HG03039 (cell line): ENCODE results near the gene SLC23A2.
"Not testable (repeated sequence)": the region's sequence is repeated elsewhere in the genome, so short reads cannot be mapped to it uniquely, and the experiment has no call there.

ENCODE experiments used
- ATAC-seq: cut with Tn5 transposase; IDR thresholded peaks from one replicate; pipeline ENCODE4 v1.9.1; 2021; ENCODE audit warnings: mild to moderate bottlenecking, moderate library complexity; ENCODE audit not compliant: unreplicated experiment

SLC23A2 gene

DNA sequence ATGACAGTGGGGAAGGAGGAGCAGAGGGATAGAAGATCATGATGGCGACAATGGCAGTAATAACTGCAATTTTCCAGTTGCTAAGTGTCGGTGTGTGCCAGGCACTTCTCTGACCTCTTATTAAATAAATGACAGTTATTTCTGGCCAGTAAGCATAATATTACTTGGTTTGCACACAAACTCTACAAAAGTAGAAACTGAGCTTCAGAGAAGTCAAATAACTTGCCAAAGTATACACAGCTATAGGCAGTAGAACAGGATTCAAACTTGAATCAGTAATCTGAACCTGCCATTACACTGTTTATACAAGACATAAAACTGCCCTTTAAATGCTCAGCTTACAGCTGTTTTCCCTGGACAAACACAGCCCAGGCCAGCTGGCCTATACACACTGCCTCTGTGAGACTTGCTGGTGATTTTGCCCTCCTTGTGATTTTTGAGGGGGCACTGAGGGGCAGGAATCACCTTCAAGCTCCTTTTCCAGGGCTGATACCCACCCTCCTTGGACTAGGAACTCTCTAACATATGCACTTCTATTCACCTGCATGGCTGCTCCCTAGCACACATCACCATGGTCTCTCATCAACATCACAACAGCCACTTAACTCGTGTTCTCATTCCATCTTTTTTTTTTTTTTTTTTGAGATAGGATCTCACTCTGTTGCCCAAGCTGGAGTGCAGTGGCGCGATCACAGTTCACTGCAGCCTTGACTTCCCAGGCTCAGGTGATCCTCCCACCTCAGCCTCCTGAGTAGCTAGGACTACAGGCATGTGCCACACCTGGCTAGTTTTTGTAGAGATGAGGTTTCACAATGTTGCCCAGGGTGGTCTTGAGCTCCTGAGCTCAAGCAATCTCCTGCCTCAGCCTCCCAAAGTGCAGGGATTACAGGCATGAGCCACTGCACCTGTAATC lies 63.6 kb downstream of the SLC23A2 start:
- no peak for ATAC-seq

DNA sequence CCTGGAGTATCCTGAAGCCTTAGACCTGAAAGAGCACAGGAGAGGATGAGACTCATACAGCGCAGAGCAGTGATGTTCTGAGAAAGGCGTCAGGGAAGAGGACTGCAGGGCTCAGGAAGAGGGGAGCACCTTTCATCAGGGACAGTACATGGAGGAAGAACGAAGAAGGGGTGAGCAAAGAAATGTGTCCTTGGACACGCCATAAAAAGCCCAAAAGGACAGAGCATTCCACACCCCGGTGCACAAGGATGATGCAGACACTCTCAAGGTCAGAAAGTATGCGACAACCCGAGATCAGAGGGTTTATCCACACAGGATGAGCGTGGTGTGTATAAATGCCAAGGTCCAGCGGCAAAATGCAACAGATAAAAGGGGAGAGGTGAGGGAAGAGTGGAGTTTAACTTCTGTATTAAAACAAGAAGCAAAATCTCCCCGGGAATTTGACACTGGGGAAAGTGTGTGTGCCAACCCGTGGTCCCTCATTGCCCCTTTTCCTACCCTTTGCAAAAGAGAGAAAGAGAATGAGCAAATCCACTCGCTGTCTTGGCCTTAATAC lies 64.4 kb downstream of the SLC23A2 start:
- no peak for ATAC-seq

DNA sequence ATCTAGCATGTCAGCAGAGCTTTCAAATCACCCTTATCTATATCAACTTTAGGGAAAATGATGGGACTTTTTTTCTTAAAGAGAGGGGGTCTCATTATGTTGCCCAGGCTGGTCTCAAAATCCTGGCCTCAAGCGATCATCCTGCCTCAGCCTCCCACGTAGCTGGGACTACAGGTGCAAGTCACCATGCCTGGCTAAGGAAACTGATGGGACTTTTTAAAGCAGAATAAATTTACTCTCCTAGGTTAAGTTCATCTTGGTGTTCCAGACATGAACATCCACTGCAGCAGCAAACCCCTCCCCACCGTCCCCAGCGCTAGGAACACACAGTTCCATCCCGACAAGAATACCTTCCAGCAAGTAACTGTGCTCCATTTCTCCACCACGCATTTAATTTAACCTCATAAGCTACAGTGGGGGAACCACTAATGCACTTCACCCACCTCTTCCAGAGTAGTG lies 64.9 kb downstream of the SLC23A2 start:
- ATAC-seq: no peak

DNA sequence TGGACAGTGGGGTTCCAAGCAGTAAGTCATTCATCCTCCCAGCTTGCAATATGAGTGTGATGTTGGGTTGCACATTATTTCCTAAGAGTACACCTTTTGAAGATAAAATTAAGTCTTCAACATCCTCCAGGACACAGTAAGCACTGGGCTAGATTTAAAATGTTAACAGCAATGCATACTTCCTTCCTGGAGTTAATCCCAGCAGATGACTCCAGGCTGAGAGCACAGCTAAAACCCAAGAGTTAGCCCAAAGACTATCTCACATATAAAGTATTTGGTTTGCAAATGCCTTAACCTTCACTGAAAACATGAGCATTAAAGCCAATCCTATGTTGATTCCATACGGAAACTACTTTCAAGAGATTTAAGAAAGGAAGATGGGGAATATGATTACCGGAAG lies 69.2 kb downstream of the SLC23A2 start:
- ATAC-seq: no peak

DNA sequence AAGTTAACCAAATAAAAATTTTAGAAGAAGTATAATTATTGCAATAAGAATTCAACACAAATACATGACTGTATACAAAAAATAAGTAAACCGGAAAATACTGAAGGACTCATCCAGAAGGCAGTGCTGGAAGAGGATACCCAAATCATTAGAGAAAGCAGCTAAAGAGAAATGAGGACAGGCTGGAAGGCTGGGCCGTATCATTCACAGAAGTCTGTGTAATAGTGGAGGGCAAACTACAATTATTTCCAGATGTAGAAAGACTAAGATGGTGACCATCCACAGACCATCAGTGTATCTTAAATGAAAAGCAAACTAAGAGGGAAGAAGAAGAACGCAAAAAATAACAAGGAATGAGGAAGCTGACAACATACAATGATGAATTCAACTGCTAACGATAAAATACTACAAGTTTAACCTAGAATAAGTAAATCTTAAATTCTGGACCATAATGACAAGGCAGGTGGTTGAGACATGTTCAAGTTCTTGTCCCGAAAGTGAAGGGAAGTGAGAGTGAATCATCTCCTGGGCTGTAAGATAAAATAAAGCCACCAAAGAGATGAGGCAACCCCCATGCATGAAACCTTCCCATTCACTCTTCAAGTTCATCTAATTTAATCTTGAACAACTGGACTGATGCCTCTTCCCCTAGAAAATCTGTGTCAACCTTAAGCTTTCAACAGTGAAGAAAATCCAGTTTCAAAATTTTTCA lies 71.5 kb downstream of the SLC23A2 start:
- ATAC-seq: no peak

DNA sequence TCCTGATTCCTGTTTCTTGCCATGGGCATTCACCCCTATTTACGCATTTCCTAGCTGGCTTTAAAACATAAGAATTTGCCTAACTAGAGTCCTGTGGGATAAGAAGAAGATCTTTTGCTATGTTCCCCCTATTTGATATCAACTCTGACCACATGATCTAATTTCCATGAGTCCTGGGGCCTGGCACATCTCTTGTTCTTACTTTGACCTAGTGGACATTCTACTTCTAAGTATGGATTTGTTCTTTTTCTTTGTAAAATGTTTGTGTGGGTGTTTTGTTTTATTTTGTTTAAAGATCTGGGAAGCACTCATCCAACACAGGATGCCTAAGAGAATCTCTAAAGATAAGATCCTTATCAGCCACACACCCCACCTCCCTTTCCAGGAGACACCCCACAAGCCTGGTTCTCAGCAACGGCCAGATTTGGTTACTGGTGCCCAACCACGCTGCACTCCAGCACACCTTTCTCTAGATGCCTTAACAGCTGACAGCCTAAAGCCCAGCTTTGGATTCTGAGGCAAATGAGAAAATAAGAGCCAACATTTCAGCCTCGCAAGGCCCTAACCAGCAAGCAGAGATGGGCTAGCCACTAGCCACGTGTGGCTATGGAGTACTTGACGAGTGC lies 74.7 kb downstream of the SLC23A2 start:
- no peak for ATAC-seq

DNA sequence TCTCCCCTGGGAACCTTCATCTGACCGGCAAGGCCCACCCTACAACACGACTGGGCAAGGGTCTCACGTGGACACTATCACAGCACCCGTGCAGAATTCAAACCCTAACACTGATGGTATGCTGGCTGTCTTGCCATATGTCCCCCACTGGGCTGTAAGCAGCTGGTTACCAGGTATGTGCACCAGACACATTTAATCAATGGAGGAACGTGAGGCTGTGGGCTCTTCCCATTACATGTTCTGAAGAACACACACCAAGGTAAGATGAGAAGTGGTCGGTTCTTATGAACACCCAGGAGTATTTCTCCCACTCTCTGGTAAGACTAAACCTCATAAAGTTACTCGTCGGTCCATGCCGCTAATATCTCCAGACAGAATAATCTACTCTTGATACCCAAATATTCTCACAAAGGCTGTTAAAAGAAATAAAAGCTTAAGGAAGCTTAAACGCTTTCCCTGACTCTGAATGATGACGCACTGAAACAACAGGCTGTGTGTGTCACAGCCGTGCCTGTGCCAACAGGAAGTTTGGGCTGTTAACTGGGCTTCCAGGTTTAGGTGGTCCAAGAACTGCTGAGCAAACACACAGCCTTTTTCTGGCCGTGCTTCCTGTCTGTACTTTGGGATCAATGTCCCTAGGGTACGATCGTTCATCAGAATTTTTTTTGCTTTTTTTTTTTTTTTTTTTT lies 75.3 kb downstream of the SLC23A2 start:
- no peak for ATAC-seq

DNA sequence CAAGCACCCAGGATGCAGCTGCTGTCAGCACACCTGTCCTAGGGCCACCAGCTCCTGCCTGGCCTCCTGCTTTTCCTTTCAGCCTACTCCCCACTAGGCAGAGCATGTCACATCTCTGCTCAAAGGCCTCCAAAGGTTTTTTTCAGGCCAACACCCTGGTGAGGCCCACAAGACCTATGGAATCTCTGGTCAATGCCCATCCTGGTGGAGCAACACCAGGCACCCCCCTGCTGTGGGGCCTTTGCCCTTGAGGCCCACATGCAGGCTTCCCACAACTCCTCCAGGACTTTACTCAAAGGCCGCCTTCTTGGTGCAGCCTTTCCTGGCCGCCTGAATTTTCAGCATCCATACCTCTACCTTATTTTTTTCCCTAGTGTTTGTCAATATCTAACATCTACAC lies 76.9 kb downstream of the SLC23A2 start:
- no peak for ATAC-seq

DNA sequence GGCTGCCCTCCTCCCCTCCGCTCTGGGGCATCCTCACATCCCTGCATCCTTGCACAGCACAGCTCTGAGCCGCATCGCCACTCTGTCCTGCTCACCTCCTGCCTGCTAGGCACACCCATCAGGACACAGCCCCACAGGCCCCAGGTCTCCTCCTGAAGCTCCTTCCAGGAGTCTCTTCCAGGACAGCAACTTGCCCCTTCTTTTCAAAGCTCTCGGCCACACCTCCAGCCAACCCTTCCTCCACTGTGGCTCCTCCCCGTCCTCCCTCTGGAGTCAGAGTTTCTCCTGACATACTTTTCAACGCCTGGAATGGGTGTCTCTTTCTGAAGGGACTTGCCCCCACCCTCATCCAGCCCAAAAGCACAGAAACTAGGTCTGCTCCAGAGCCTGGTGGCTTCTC lies 77.3 kb downstream of the SLC23A2 start:
- ATAC-seq: no peak

DNA sequence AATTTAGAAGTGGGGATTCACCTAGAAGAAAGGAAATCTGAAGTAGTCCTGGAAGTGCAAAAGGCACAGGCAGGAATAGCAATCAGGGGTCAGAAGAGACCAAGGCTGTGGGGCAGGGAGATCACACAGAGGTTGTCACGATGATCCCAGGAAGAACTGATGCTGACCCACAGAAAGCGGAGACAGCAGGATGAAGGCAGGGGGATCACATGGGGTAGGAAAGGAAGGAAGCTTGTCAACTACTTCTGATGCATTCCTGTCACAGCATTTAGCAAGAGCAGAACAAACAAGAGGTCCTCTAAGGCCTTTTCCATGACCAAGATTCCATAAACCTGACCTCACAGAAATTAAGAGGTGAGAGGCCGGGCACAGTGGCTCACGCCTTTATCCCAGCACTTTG lies 79.1 kb downstream of the SLC23A2 start:
- ATAC-seq: no peak

DNA sequence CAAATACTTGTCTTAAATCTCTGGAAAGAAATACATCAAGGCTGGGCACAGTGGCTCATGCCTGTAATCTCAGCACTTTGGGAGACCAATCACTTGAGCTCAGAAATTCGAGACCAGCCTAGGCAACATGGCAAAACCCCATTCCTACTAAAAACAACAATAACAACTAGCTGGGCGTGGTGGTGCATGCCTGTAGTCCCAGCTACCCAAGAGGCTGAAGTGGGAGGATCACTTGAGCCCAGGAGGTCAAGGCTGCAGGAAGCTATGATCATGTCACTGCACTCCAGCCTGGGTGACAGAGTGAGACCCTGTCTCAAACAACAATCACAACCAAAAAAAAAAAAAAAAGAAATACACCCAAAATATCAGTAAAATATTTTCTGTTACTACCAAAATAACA lies 80.0 kb downstream of the SLC23A2 start:
- not testable (repeated sequence) for ATAC-seq

DNA sequence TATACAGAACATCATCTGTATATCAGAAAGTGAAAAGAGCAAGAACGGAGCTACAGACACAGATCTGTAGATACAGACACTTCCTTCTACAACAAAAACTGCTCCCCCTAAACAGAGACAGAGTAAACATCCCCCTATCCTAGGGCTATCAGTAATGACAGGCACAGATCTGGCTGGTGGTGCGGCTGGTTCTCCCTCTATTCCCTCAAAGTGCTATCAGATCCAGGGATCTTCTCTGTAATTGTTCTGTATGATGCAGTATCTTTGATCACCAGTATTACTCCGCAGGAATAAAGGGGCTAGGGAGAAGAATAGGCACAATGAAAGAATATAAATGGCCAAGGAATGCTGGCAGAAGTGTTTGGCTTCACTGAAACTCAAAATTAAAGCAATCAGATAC lies 80.7 kb downstream of the SLC23A2 start:
- ATAC-seq: no peak

DNA sequence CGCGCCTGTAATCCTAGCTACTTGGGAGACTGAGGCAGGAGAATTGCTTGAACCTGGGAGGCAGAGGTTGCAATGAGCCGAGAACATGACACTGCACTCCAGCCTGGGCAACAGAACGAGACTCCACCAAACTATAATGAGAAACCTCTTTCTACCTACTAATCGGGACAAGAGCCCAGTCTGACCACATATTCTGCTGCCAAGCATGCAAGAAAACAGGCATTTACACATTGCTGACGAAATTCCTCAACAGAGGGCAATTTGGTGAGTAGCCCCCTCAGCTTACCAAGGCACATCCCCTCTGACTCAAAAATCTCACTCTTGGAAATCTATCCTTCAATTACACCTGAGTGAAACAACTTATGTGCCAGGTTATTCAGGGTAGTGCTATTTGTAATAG lies 81.2 kb downstream of the SLC23A2 start:
- no peak for ATAC-seq

DNA sequence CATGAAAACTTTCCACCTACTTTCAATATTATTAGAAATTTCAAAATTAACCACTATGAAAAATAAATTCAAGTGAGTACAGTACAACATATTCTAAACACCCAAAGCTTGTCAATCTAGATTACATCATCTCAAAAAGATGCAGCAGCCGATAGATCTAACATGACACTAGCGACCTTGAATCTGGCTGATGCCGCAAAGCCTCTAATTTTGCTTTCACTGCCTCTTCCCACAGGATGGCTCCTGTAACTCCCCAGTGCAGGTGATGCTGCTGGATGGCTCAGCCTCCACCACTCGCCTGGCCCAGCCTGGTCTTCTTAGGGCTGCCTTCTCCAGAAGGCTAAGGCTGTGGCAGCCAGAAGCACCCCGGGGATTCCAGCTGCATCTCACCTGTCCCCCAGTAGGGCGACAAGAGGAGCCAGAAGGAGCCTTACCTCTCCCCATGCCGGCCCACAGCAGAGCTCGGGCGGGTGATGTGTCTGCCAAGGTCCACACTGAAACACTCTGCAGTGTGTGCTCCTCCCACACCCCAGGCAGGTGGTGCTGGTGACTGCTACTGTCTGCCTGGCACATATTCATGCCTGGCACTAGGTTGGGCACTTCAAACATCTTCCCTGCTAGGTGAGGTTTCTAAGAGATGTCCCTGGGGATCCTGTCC lies 82.1 kb downstream of the SLC23A2 start:
- ATAC-seq: no peak

DNA sequence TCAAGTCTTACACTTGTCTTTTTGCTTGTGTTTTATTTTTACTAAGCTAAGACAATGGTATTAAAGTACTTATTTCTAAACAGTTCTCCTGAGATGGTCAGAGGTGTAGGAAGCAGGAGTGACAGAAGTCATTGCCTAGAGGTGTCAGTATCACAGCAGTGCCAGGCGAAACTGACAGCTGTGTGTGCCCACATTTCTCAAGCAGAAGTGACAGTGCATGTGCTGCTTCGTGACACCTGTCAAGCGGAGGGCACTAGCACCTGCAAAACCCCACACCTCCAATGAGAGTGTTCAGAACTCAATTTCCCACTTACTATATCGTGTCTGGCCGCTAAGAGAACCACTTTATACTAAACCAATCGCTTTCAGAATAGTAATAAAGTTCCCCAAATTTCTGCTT lies 82.8 kb downstream of the SLC23A2 start:
- no peak for ATAC-seq

DNA sequence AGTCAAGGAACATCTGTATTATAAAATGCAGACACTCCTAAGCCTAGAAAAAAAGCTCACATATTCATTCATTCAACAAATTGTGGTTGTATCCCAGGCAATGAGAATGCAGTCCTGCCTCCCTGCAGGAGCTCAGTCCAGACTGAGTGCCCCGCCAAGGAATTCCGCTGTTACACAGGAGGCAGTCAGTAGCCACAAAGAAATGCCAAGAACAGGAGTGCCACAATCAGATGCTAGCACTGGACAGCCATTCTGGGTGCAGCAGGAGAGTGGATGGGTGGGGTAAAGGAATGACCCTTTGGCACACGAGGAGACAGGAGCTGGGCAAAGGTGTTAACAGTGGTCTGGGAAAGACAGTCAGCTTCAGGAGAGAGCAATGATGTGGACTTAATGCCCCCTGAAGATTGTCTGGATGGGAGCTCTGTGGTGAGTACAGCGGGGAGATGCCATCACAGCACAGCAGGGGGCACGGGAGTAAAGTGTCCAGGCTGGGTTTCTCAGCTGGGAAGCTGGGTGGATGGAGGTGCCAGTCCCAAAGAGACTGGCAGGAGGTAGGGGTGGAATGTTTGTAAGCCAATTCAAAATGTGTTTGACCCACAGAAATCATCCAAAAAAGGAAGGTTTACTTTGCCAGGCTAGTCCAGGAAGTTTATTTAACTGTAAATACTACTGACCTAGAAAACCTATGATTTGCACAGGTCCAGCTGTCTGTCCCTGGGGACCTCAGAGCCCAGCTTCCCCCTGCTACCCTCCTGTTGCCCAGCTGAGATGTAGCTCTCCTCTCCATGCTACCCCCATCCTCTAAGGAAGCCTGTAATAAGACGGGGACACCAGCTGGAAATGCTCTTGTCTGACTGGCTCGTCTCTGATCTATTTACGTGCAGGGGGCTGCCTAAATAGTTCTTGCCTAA lies 84.1 kb downstream of the SLC23A2 start:
- no peak for ATAC-seq

DNA sequence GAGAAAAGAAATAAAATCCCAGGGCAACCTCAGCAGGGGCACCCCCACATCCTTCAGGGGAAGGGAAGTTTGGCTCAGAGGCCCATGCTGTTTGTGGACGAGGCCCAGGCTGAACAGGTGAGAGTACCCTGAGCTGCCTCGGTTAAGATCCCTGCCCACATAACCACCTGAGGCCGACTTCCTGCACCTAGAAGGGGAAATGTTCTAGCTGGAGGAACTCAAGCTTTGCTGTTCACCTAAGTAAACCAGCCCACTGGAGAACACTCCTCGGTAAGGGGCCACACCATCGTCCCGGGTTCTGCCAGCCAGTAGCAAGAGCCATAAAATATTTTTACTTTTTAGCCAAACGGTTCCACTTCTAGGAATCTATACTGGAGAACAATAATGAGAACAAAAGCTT lies 88.2 kb downstream of the SLC23A2 start:
- no peak for ATAC-seq

DNA sequence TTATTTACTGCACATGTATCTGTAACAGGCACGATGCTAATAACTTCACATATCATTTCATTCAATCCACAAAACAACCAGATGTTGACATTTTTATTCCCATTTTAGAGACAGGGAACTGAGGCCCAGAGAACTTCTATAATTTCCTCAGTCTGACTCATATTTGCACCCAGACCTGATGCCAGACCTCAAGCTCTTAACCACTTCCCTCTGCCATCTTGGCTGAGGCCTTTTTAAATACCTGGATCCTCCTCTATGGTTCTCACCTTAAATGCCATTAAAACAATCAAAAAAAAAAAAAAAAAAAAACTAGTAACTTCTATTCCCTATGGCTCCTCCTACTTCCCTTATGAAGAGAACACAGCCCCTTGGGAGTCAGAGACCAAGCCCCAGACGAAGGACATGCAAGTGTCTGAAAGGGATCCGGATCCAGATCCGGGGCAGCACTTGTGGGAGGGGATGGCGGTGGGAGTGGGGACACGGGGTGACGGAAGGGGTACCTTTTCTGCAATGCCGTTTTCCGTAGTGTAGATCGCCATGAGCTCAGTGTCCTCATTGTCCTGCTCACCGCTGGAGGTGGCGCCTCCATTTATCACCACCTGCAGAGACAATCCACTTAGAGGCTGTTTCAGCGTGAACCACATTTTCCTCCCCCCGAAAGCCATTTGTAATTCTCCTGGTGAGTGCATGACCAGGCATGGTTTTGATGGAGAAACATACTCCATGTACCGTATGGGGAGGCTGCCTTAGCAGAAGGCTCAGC lies 88.7 kb downstream of the SLC23A2 start:
- ATAC-seq: no peak

DNA sequence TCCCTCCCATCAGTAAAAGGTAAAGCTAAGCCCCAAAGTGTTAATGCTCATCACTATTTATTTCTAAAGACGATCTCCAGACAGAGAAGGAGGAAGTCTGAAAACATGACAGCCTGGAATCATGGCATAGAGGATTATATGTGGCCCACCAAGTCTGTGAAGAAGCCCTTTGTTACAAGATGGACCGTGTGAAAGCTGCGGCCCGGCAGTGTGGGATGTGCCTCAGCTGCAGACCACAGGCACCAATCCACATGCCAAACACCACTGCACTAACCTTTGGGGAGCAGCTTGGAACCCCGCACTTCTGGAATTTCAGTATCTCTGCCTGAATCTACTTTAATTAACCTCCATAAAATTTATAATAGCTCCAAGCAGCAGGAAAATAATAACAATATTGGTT lies 90.4 kb downstream of the SLC23A2 start:
- no peak for ATAC-seq
